Esophagus (tissue), 2 donors: ENCODE results near the gene KRT10. TPM values are rescaled to one million over a fixed set of nuclear protein-coding genes. Genes with fewer than 3 reads are reported as not detected.

Experiments
- H3K27ac ChIP-seq, 2 donors: one replicate each; pipeline ENCODE4 v1.5.1; 2013; ENCODE audit warnings: low read depth in 2 of 2, mild to moderate bottlenecking in 2 of 2, inconsistent platforms in 1 of 2, low read length in 1 of 2, moderate library complexity in 1 of 2
- H3K27me3 ChIP-seq, 2 donors: one replicate each; pipeline ENCODE4 v1.6.1; 2013; ENCODE audit warnings: low read length in 2 of 2, control low read depth in 1 of 2, mild to moderate bottlenecking in 1 of 2; ENCODE audit not compliant: insufficient read depth in 2 of 2, control insufficient read depth in 1 of 2
- H3K36me3 ChIP-seq, 2 donors: one replicate each; pipeline ENCODE4 v1.6.1; 2013; ENCODE audit warnings: low read length in 1 of 2; ENCODE audit not compliant: control insufficient read depth in 2 of 2, insufficient read depth in 2 of 2
- H3K4me1 ChIP-seq, 2 donors: one replicate each; pipeline ENCODE4 v1.6.1; 2013; ENCODE audit warnings: low read length in 1 of 2; ENCODE audit not compliant: control insufficient read depth in 2 of 2, insufficient read depth in 2 of 2
- H3K4me3 ChIP-seq, 2 donors: one replicate each; pipeline ENCODE4 v1.5.1; 2013; ENCODE audit warnings: low read length in 2 of 2, mild to moderate bottlenecking in 2 of 2, low read depth in 1 of 2, moderate library complexity in 1 of 2
- H3K9me3 ChIP-seq, 2 donors: one replicate each; pipeline ENCODE4 v1.6.1; 2013; ENCODE audit warnings: mild to moderate bottlenecking in 2 of 2, low read depth in 1 of 2, low read length in 1 of 2, moderate library complexity in 1 of 2; ENCODE audit not compliant: control insufficient read depth in 2 of 2, insufficient read depth in 1 of 2
- WGBS, 2 donors: extraction: QIAGEN DNeasy Blood & Tissue Kit; methylation state at CpG; one replicate each; pipeline ENCODE4 v1.1.7; 2013; 5-methylcytosine and 5-hydroxymethylcytosine counted together
- polyA plus RNA-seq, 2 donors: library from polyadenylated mRNA; stranded (reverse); fragments of 200-250 nt; gene quantifications; one replicate each; pipeline ENCODE4 v1.2.3, GENCODE V29; 2013
- donor health status: healthy with polysubstance abuse.
- donor health status: Bipolar disorder and iron deficiency.

Gene KRT10
- polyA plus RNA-seq, 2 donors: 30.1 to 41.2 TPM

DNA sequence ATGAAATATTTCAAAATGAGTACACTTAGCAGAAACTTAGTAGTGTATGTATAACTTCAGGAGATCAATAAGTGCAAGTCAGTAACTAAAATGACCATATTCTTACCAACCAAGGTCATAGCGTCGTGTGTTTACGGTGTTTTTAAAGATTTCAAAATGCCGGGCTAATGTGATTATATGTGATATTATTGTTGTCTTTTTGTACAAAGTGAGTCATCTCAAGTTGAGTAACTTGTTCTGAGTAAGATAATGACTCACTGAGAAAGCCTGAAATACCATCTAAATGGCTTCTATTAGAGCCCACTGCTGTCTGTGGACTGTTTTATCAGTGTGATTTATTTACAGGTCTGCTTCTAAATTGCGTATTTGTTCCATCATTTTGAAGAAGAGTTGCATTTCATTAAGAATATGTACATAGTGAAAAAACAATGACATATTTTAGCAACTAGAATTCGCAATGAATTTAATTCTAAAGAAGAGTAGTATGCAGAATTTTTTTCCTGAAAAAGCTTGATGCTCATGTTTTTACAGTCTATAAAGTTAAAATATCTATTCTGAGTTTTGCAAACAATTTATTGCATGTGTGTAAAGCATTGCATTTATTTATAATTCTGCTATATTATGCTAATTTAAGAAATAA is 31.9 kb upstream of the KRT10 start:
- no peak overlapping the region for H3K27ac ChIP-seq
- H3K4me3 ChIP-seq: no peak overlapping the region
- peaks cover 0 to 3% of the 10 kb centered on the region in 2 donors for H3K27me3 ChIP-seq
- H3K4me1 ChIP-seq: peaks cover 0 to 2% of the 10 kb centered on the region in 2 donors
- no peaks in the 10 kb centered on the region for H3K9me3 ChIP-seq
- 32 to 40% methylated on average over 6 of the region's 6 CpGs for WGBS, 2 donors
- no peaks in the 10 kb centered on the region for H3K36me3 ChIP-seq

DNA sequence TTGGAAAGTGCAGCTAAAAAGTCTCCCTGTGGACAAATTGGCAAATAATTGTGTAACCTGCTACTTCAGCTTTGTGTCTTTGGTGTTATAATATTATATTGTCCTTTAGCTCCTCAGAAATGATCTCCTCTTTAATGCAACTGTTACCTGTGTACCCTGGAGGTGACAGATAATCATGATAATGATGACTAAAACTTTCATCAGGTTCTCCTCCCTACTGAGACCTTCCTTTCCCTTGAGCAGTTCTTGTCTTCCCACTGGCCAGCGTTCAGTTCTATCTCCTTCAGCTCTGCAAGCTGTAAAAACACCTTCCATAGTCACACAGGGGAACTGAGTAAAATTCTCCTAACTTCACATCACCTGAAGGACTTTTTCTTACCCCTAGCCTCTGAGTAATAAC is 29.9 kb upstream of the KRT10 start:
- Histone ChIP-seq H3K9me3 (no peaks in the 10 kb centered on the region), H3K27me3 (peaks cover 0 to 3% of the 10 kb centered on the region in 2 donors), H3K36me3 (no peaks in the 10 kb centered on the region), H3K27ac (no peak overlapping the region), H3K4me1 (peaks cover 0 to 2% of the 10 kb centered on the region in 2 donors), H3K4me3 (no peak overlapping the region)
- WGBS, 2 donors: 38 to 60% methylated on average over 1 of the region's 1 CpG

DNA sequence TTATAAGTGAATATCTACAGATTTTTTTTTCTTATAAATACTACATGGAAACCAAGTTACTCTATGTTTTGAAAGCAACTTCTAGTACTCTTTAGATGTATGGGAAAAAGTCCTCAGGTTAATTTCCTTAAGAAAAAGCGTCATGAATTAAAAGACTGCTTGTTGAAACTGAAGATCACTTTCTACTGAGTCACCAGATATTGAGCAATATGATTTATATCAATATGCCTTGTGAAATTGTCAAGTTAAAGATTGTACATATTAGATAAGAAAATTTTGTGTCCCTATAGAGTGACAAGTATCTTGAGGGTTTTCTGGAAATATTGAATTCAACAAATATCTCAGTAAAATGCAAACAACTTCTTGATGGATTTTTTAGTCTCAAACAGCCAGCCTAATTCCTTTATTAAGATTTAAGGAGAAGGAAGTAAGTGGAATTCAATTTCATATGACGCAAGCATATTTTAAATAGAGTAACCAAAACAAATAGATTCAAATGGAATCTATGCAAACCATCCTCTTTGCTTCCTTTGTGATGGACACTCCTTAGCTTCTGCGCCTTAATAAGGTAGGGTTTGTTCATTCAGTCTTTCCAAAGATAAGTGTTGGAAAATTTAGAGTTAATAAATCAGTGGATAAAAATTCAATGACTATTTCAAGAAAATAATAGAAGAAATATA is 28.0 kb upstream of the KRT10 start:
- Histone ChIP-seq H3K9me3 (no peaks in the 10 kb centered on the region), H3K36me3 (no peaks in the 10 kb centered on the region), H3K27ac (no peak overlapping the region), H3K4me3 (no peak overlapping the region), H3K27me3 (peaks cover 0 to 3% of the 10 kb centered on the region in 2 donors), H3K4me1 (peaks cover 0 to 2% of the 10 kb centered on the region in 2 donors)
- 78 to 85% methylated on average over 3 of the region's 3 CpGs for WGBS, 2 donors

- WGBS, 2 donors: 83 to 90% methylated on average over 4 of the region's 4 CpGs
These were observed 27.3 kb upstream of the KRT10 start for GRCh38 chr17:40849723-40850122.

DNA sequence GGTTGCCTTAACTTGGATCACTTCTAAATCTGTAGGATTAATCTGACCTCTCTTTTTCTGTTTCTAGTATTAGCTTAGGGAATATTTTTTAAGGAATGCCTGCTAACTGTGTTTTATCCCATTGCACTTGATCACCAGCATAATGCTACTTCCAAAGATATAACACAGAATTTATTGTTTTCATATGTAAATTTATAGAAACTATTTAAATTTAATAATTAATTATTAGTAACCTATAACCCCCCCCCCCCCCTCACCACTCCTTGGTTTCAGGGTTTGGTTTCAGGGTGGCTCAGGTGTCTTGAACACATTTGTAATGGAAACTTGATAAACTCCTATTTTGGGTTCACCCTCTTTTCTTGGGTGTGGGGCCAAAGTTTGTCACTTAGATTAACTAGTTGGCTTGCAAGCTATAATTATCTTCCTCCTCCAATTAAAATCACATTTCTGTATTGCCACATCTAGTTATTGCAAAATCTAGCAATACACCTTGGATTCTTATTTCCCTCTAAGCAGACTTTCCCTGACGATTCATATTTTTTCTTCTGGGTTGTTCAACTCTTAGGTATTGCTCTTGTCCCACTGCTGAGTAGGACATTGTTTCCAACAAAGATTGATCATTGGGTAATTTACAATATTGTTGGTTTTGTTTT is 26.3 kb upstream of the KRT10 start:
- H3K4me3 ChIP-seq: no peak overlapping the region
- H3K9me3 ChIP-seq: no peaks in the 10 kb centered on the region
- H3K4me1 ChIP-seq: no peaks in the 10 kb centered on the region
- 57 to 59% methylated on average over 1 of the region's 1 CpG for WGBS, 2 donors
- no peak overlapping the region for H3K27ac ChIP-seq
- peaks cover 0 to 3% of the 10 kb centered on the region in 2 donors for H3K27me3 ChIP-seq
- no peaks in the 10 kb centered on the region for H3K36me3 ChIP-seq

More at GRCh38 chr17:40849723-40850122, 27.3 kb upstream of the KRT10 start:
- H3K27me3 ChIP-seq: peaks cover 0 to 3% of the 10 kb centered on the region in 2 donors
- no peaks in the 10 kb centered on the region for H3K9me3 ChIP-seq
- H3K27ac ChIP-seq: no peak overlapping the region
- no peaks in the 10 kb centered on the region for H3K4me1 ChIP-seq
- no peak overlapping the region for H3K4me3 ChIP-seq
- H3K36me3 ChIP-seq: no peaks in the 10 kb centered on the region

- Histone ChIP-seq H3K27me3 (peaks cover 0 to 3% of the 10 kb centered on the region in 2 donors), H3K4me1 (no peaks in the 10 kb centered on the region), H3K36me3 (peaks cover 0 to 3% of the 10 kb centered on the region in 2 donors), H3K9me3 (no peaks in the 10 kb centered on the region), H3K27ac (no peak overlapping the region), H3K4me3 (no peak overlapping the region)
- 81% methylated on average over 1 of the region's 1 CpG for WGBS, 2 donors
These were observed 24.2 kb upstream of the KRT10 start for GRCh38 chr17:40846515-40847144.

DNA sequence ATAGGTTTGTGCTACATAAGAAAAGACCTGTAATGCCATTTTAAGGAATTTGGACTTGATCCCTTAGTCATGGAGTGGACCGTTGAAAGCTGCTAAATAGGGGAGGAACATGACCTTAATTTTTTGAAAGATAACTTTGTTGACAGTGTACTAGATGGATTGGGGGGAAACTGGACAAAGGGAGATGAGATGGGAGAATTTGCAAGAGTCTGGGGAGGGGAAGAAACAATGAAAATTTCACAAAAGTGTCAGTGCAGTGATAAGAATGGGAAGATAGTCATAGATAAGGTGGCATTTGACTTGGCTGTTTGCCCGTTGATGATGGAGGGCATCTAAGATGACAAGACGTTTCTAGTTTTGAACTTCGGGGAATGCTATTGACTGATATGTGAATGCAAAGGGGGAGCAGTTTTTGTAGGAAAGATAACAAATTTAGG is 22.3 kb upstream of the KRT10 start:
- Histone ChIP-seq H3K27ac (no peak overlapping the region), H3K4me1 (no peaks in the 10 kb centered on the region), H3K27me3 (peaks cover 0 to 2% of the 10 kb centered on the region in 2 donors)

DNA sequence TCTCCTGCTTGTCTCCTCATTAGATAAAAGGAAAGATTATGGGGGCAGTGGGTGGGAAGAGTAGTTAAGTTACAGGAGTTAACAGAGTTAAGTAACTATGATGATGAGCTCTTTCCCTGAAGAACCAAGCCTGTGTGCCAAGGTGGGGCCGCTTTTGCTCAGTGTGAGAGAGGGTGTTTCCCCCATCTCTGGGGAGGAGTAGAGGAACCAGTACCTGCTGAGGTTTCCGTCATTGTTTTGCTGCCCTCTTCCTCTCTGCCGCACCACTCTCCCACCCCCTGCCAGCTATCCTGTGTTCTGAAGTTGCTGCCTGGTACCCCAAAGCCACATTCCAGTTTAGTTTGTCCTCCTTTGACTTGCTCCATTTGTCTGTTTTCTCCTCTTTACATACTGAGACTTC is 20.8 kb upstream of the KRT10 start:
- 51 to 57% methylated on average over 3 of the region's 3 CpGs for WGBS, 2 donors
- H3K27me3 ChIP-seq: no peaks in the 10 kb centered on the region
- no peak overlapping the region for H3K4me3 ChIP-seq
- H3K27ac ChIP-seq: no peak overlapping the region
- no peaks in the 10 kb centered on the region for H3K9me3 ChIP-seq
- H3K36me3 ChIP-seq: peaks cover 0 to 3% of the 10 kb centered on the region in 2 donors
- no peaks in the 10 kb centered on the region for H3K4me1 ChIP-seq

More for the DNA sequence above, 22.3 kb upstream of the KRT10 start:
- peaks cover 0 to 3% of the 10 kb centered on the region in 2 donors for H3K36me3 ChIP-seq
- no peak overlapping the region for H3K4me3 ChIP-seq
- WGBS, 2 donors: 67 to 71% methylated on average over 4 of the region's 4 CpGs
- H3K9me3 ChIP-seq: no peaks in the 10 kb centered on the region

GRCh38 chr17:40841246-40841645 is 18.8 kb upstream of the KRT10 start:
- Histone ChIP-seq H3K4me3 (no peak overlapping the region), H3K27me3 (no peaks in the 10 kb centered on the region), H3K9me3 (no peaks in the 10 kb centered on the region), H3K36me3 (peaks cover 0 to 3% of the 10 kb centered on the region in 2 donors), H3K27ac (no peak overlapping the region), H3K4me1 (no peaks in the 10 kb centered on the region)
- WGBS, 2 donors: 83 to 88% methylated on average over 3 of the region's 3 CpGs
